Panc1 (cell line): ENCODE data around the gene OGFOD2. TPM values are rescaled to one million over a fixed set of nuclear protein-coding genes. Genes with fewer than 3 reads are reported as not detected.

Source experiments
- ATAC-seq: fragments of 200-7000 bp; cut with Tn5 transposase; 2 replicates; pipeline ENCODE4 v1.9.1; 2020; ENCODE audit warnings: mild to moderate bottlenecking, moderate library complexity
- BruUV-seq: library from RNA; stranded (reverse); fragments of 400-500 nt; replicated peaks from 2 replicates; lab custom pipeline; 2021; lab: Mats Ljungman, UMichigan
- CTCF ChIA-PET: fragments of 300-600 bp; sonication (Branson Sonifier 250); formaldehyde crosslinking; loops from one replicate; lab custom pipeline; 2022; ENCODE audit warnings: antibody characterized with exemption; lab: Charles Lee
- POLR2A ChIA-PET: fragments of 300-600 bp; sonication (Branson Sonifier 250); formaldehyde crosslinking; loops from one replicate; lab custom pipeline; 2022; ENCODE audit warnings: antibody characterized with exemption; lab: Charles Lee
- DNase-seq: peaks from one replicate; pipeline ENCODE4 v3.0.0-alpha.2; 2010; ENCODE audit warnings: low read depth, low spot score
- H3K27ac ChIP-seq: 2 replicates; pipeline ENCODE4 v1.5.1; 2011; ENCODE audit warnings: mild to moderate bottlenecking, low read length, inconsistent platforms
- H3K27me3 ChIP-seq: fragments of 200-500 bp; sonication (Bioruptor generic); 2 replicates; pipeline ENCODE4 v1.6.0; 2014; ENCODE audit warnings: low read length, inconsistent platforms; ENCODE audit not compliant: control insufficient read depth, insufficient read depth
- H3K36me3 ChIP-seq: fragments of 200-500 bp; sonication (Bioruptor generic); 2 replicates; pipeline ENCODE4 v1.5.1; 2014; ENCODE audit warnings: inconsistent platforms, mild to moderate bottlenecking, low read length, moderate library complexity; ENCODE audit not compliant: control insufficient read depth, insufficient read depth
- H3K4me1 ChIP-seq: 2 replicates; pipeline ENCODE4 v1.5.1; 2011; ENCODE audit warnings: inconsistent platforms, mild to moderate bottlenecking, low read length, moderate library complexity; ENCODE audit not compliant: control insufficient read depth, insufficient read depth
- H3K4me3 ChIP-seq, 2 experiments: 2 replicates each; pipeline ENCODE4 v1.5.1; 2011 to 2012; ENCODE audit warnings: low read depth in 2 of 2, low read length in 2 of 2, mild to moderate bottlenecking in 2 of 2, inconsistent platforms in 1 of 2, moderate library complexity in 1 of 2
- H3K9me3 ChIP-seq: fragments of 200-500 bp; sonication (Bioruptor generic); 2 replicates; pipeline ENCODE4 v1.5.1; 2014; ENCODE audit warnings: low read depth, mild to moderate bottlenecking, inconsistent platforms, low read length, moderate library complexity; ENCODE audit not compliant: control insufficient read depth, insufficient read depth
- POLR2AphosphoS5 ChIP-seq: IDR thresholded peaks from 2 replicates; pipeline ENCODE4 v1.6.1; 2012; ENCODE audit warnings: mild to moderate bottlenecking, low read depth, low read length, moderate library complexity
- SIN3A ChIP-seq: IDR thresholded peaks from 2 replicates; pipeline ENCODE4 v1.6.1; 2012; ENCODE audit warnings: low read depth, mild to moderate bottlenecking, low read length, moderate library complexity, borderline replicate concordance; ENCODE audit not compliant: insufficient read depth
- TCF7L2 ChIP-seq: IDR thresholded peaks from 2 replicates; pipeline ENCODE4 v1.6.1; 2011; ENCODE audit warnings: mild to moderate bottlenecking, low read depth, low read length, inconsistent platforms
- in situ Hi-C: cut with HindIII; loops from 2 replicates; pipeline ENCODE4 v1.10.0; 2016; ENCODE audit warnings: low sequenced_read_pairs, low pct_unique_long_range_greater_than_20kb
- intact Hi-C: fragments of 100-400 bp; cut with micrococcal nuclease; formaldehyde crosslinking; loops from one replicate; pipeline ENCODE4 v1.10.0; 2022; ENCODE audit not compliant: unreplicated experiment
- total RNA-seq: library from RNA; stranded (reverse); gene quantifications from one replicate; pipeline ENCODE4 v1.2.1, GENCODE V29; 2021; ENCODE audit not compliant: unreplicated experiment
- TF ChIP-seq, protein P1 (sequence below), 2 experiments: IDR thresholded peaks; 2 replicates each; pipeline ENCODE4 v1.6.1; 2011 to 2012; ENCODE audit warnings: low read depth in 2 of 2, control low read depth in 1 of 2, low read length in 1 of 2, mild to moderate bottlenecking in 1 of 2, moderate library complexity in 1 of 2; ENCODE audit not compliant: insufficient read depth in 1 of 2
- TF ChIP-seq, protein P2 (sequence below): fragments of 450-650 bp; IDR thresholded peaks from 2 replicates; pipeline ENCODE4 v1.5.1; 2017; ENCODE audit warnings: mild to moderate bottlenecking

The OGFOD2 gene
- total RNA-seq, 1 experiment from 2014 or later = 32.0 TPM

DNA sequence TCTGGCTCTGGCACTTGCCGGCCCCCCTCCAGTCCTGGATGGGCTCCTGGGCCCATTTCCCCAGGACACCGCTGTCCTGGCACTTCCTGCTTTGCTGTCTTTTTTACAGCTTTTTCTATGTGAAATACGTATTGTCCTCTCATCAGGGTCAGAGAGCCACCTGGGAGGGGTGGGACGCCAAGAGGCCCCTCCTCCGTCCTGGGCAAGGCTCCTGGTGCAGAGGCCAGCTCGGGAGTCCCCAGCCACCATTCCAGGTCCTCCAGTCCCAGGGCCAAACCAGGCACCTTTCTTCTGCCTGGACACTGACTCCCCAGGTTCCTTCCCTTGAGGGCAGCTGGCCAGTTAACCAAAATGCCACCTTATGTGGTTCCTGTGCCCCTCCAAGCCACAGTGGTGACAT, 28.2 kb downstream of the OGFOD2 start:
- Histone ChIP-seq H3K4me3 (no peak overlapping the region), H3K9me3 (no peaks in the 10 kb centered on the region), H3K27me3 (no peaks in the 10 kb centered on the region), H3K4me1 (no peaks in the 10 kb centered on the region), H3K27ac (no peak overlapping the region), H3K36me3 (no peaks in the 10 kb centered on the region)
- ChIA-PET CTCF (interaction anchor here (0.6 kb wide), 1 partner anchor 57 kb away, joined by 3 read pairs; no protein-coding TSS in a partner anchor), POLR2A (interaction anchor here (0.6 kb wide), 1 partner anchor 585 kb away, joined by 3 read pairs; no protein-coding TSS in a partner anchor)
- no peak for DNase-seq
- in situ Hi-C loops = no loop called here
- intact Hi-C loops = no loop called here
- ATAC-seq = no peak
- TF ChIP-seq POLR2AphosphoS5 = no peak
- TF ChIP-seq, protein P1, sequence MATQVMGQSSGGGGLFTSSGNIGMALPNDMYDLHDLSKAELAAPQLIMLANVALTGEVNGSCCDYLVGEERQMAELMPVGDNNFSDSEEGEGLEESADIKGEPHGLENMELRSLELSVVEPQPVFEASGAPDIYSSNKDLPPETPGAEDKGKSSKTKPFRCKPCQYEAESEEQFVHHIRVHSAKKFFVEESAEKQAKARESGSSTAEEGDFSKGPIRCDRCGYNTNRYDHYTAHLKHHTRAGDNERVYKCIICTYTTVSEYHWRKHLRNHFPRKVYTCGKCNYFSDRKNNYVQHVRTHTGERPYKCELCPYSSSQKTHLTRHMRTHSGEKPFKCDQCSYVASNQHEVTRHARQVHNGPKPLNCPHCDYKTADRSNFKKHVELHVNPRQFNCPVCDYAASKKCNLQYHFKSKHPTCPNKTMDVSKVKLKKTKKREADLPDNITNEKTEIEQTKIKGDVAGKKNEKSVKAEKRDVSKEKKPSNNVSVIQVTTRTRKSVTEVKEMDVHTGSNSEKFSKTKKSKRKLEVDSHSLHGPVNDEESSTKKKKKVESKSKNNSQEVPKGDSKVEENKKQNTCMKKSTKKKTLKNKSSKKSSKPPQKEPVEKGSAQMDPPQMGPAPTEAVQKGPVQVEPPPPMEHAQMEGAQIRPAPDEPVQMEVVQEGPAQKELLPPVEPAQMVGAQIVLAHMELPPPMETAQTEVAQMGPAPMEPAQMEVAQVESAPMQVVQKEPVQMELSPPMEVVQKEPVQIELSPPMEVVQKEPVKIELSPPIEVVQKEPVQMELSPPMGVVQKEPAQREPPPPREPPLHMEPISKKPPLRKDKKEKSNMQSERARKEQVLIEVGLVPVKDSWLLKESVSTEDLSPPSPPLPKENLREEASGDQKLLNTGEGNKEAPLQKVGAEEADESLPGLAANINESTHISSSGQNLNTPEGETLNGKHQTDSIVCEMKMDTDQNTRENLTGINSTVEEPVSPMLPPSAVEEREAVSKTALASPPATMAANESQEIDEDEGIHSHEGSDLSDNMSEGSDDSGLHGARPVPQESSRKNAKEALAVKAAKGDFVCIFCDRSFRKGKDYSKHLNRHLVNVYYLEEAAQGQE (IDR thresholded peaks at IDR 0.05; ENCODE audit: insufficient read depth in 1 of 2, low read depth in 2 of 2, low read length in 1 of 2) = no peak
- no peak for TF ChIP-seq SIN3A
- no peak for TF ChIP-seq TCF7L2
- TF ChIP-seq, protein P2, sequence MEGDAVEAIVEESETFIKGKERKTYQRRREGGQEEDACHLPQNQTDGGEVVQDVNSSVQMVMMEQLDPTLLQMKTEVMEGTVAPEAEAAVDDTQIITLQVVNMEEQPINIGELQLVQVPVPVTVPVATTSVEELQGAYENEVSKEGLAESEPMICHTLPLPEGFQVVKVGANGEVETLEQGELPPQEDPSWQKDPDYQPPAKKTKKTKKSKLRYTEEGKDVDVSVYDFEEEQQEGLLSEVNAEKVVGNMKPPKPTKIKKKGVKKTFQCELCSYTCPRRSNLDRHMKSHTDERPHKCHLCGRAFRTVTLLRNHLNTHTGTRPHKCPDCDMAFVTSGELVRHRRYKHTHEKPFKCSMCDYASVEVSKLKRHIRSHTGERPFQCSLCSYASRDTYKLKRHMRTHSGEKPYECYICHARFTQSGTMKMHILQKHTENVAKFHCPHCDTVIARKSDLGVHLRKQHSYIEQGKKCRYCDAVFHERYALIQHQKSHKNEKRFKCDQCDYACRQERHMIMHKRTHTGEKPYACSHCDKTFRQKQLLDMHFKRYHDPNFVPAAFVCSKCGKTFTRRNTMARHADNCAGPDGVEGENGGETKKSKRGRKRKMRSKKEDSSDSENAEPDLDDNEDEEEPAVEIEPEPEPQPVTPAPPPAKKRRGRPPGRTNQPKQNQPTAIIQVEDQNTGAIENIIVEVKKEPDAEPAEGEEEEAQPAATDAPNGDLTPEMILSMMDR = no peak
- no TSS peak for BruUV-seq

DNA sequence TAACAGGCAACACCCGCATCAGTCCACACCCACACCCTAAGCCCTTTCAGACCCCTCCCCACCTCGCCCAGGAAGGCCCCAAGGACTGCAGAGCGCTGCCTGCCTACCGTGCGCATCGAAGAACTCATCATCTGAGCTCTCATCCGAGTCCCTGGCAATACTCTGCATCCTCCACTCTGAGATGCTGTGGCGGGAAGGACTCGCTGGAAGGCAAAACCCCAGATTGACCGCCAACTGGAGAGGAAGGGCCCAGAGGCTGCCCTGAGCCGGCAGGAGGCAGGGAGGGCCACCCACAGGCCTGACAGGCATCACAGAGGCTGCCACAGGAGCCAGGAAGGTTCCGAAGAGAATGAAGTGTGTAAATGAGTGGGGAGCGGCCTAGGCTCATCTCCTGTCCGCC, 29.2 kb downstream of the OGFOD2 start:
- no TSS peak for BruUV-seq
- Histone ChIP-seq H3K36me3 (no peaks in the 10 kb centered on the region), H3K27me3 (no peaks in the 10 kb centered on the region), H3K4me1 (no peaks in the 10 kb centered on the region), H3K27ac (no peak overlapping the region), H3K9me3 (no peaks in the 10 kb centered on the region), H3K4me3 (no peak overlapping the region)
- intact Hi-C loops = no loop called here
- no peak for TF ChIP-seq TCF7L2
- TF ChIP-seq POLR2AphosphoS5 = no peak
- TF ChIP-seq, protein P1 (IDR thresholded peaks at IDR 0.05; ENCODE audit: insufficient read depth in 1 of 2, low read depth in 2 of 2, low read length in 1 of 2) = no peak
- TF ChIP-seq, protein P2 = no peak
- TF ChIP-seq SIN3A = no peak
- CTCF ChIA-PET = no interaction called here
- in situ Hi-C loops = no loop called here
- no peak for ATAC-seq
- POLR2A ChIA-PET = no interaction called here
- no peak for DNase-seq
